Fibroblast of skin of right biceps (primary cell): ENCODE results near the gene SLIT1.
A peak's percentile ranks its signal among the peaks of the same experiment; 100 is the strongest.
"Not testable (repeated sequence)": the region's sequence is repeated elsewhere in the genome, so short reads cannot be mapped to it uniquely, and the experiment has no call there.

Experiments
- DNase-seq: peaks from one replicate; pipeline ENCODE4 v3.0.0-alpha.2; 2013

SLIT1 gene

DNA sequence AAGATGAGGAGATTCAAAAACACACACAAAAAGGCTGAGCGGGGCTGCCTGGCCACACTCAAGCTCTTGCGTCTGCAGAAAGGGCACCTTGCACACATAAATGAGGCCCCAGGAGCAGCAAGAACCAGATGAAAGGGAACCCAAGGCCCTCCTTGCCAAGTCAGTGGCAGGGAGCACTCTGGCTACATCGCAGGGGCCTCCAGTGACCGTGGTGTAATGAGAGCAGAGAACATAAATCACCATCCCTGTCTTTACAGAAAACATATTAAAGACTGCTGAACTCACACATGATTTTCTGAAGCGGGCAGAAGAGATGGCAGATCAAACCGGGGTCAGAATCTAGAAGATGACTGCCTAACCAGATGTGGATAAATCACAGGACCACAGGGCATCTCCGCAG is 80.5 kb downstream of the SLIT1 start:
- DNase-seq, result no peak

DNA sequence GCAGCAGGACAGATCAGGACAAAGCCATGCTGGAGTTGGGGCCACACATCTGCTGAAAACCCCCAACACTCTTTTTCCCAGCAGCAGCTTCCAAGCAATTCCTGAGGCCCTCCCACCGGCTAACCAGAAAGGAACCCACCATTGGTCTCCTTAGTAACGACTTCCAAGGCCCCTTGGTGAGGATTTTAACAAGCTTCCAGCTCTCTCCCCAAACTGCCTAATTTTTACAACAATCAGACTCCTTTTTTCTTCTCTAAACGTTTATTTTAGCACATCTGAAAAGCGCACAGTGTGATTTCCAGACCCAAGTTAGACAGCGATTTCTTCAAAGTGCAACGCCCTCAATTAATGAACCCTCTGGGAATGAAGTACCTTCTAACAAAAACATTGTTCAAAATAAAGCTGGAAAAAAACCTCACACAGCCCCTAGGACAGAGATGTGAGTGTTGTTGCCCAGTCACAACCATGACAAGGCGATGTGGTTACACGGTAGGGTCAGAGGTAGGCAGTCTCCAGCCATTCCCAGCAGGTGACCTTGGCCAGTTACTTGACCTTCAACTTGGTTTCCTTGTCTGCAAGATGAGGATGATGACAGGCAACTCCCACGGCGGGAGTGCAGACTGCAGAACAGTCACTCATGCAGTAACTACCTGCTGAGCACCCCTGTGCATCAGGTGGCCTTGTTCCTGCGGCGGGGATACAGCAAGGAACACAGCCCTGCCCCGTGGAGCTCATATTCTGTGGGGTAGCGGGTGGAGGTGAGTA is 82.3 kb downstream of the SLIT1 start:
- DNase-seq, result no peak

DNA sequence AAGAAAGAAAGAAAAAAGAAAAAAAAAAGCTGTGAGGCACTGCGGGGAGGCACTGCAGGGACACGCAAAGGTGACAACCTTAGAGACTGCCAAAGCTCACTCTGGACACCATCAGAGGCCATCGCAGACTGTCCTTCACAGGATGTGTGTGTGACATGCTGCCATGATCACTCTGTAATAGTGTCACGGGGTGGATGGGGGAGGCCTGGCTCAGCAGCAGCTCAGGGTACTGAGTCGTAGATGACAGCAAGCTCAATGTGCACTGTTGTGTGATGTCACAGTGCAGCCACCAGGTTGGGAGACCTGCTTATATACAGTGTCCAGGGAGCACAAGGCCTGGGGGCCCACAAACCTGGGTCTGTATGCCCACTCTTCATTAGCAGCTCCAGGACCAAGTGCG is 83.3 kb downstream of the SLIT1 start:
- no peak for DNase-seq

DNA sequence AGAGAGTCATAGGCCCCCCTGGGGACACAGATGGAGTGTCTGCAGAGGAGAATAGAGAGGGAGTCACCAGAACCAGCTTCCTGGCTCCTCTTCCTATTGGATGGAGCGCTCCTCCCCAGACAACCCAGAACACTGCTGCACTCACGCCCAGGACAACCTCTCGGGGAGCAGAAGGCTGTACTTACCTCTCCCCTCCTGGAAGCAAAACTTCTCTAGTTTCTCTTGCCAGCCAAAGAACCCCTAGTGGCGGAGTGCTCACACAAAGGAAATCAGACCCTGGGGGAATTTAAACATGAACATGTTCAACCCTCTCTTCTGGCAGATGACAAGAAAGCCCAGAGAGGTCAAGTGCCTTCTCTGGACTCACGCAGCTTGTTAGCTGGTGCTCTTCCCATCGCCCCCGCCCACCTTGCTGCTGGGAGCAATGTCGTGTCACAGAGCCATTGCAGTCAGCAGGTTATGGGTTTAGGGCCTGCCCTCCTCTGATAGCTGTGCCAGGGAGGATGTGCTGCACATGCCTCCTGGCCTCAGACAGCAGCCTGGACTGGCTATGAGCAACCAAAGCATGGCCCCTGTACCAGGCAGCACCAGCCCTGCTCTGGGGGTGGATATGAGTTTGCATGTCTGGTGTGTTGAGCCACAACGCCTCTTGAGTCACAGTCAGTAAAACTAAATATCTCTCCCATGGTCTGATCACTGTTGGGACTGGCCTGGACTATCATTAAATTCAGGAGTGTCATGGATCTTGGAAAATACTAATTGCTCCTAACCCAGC is 84.4 kb downstream of the SLIT1 start:
- no peak for DNase-seq

DNA sequence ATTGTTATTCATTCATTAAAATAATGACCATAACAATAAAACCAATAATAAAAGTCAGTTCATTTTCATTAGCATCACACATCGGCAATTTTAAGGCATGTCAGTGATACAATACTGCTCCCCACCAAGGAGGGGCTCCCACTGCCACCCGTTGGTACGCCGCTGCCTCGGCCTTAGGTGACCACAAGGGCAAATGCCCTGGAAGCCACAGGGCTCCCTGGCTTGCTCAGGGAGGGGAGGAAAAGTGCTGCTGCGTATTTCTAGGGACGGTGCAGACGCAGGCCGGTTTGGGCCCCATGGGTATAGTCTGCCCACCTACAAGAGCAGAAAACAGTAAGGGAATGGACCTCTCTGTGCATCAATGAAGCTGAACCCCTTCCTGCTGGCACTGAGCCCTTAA is 85.1 kb downstream of the SLIT1 start:
- DNase-seq, result no peak

DNA sequence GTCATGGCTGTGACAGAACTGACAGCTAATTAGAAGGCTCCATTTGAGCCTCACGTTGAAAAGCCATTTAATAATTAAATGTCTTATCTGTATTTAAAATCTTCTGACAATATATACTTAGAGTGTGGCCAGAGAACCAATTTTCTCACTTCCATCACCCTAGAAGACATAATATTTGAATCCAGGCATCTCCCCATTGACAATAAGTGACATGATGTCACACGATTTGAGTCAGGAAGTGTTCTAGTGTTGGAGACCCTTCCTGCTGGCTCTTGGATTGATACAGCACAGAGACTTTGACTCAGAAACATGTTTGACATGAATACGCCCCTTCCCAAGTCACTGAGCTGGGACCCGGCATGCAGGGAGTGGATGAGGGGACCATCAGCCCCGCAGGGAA is 85.9 kb downstream of the SLIT1 start:
- DNase-seq, result no peak

DNA sequence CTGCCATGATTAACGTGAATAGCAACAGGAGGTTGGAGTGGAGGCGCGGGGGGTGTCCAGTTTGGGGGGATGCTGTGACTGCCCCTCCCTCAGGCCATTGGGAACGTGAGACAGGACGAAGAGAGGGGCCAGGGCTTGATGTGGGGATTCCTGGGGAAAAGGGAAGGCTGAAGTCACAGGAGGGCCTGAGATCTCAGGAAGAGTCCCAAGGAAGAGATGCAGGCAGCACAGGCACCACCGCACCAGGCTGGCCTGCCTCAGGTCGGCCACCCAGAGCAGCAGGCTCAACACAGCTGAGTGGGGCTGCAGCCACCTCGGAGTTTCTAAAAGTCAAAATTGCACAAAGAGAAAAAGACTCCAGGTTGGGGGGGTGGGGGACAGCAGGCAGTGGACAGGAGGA is 86.7 kb downstream of the SLIT1 start:
- no peak for DNase-seq

DNA sequence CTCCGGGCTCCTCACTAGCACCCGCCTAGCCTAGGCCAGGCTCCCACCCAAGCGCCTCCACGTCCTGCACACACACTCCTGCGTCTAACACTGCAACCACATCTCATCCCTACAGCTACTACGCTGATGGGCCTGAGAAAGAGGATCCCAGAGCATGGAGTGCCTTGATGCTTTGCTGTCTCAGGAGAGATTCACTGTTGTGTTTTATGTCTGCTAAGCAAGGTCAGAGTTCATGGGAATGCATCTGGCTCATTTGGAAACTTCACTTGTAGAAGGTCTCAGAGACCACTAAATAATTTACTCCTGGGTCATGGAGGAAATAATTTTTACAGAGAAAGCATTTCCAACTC is 88.7 kb downstream of the SLIT1 start:
- DNase-seq, result no peak

DNA sequence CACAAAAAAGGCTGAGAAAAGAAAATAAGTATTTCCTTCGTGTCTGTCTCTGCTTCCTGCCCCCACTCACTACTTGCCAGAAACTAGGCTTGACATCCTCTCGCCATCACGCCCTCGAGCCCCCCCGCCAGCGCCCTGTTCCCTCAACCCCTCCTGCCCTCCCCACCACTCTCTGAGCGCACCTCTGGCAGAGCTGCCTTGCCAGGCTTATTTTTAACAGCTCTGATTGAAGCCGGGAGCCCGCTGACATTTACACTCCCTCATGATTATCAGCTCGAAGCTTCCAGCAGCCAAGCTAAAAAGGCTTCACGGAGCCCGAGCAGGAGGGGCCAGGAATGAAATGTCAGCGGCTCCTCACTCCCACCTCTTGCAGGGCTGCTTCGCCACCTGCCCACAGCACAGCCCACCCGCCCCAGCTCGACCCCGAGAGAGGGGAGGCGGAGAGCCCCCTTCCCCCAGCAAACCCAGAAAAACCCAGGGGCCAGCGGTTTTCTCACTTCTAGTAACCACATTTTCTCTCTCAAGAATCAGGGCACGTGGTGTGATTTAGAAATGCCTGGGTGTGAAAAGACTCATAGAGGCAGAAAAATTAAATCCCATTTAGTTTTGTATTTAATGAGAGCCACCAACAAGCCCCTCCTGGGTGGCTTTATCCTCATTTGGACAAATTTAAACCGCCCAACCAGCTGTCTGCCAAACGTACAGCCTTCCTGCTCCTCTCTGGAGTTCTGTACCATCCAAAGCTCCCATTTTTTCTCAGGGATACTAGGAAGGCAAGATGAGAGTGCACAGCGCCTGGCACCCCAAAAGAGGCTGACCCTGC is 89.3 kb downstream of the SLIT1 start:
- no peak for DNase-seq

DNA sequence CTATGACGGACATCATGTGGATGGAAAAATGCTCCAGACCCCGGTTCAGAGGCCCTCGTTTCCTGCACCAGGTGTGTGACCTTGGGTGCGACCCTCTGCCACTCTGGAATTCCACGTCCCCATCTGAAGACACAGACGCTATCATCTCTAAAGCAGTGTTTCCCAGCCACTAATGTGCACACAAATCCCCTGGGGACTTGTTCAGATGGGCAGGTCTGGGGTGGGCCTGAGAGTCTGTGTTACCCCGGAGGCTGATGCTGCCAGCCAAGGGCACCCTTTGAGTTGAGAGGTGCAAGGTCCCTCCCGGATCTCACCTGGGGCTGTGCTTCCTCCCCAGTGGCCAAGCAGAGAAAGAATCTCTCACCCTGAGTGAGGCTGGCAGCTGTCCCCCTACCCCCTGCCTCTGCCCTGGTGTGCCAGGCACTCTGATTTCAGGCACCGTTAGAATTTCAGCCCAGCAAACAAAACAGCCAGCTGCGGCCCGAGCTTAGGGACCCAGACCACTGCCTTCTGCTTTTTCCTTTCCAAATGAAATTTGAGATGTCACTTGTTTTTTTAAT is 90.0 kb downstream of the SLIT1 start:
- no peak for DNase-seq

DNA sequence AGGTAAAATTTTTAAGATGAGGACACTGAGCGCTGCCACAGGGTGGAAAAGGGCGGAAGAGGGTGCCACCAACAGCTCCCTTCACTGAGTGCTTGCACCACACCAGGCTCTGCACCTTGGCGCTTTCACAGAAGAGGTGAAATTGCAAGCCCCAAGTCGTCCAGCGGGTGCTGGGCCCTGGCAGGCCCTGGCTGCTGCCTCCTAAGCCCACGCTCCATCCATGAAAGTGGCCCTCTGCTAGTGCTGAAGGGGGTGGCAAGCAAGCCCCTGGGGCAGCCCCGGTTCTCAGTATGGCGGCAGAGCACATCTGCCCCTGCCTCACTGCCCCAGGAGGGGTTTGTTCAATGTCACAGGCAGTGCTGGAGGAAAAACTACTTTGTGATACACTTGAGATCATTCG is 95.1 kb downstream of the SLIT1 start:
- DNase-seq, result no peak

DNA sequence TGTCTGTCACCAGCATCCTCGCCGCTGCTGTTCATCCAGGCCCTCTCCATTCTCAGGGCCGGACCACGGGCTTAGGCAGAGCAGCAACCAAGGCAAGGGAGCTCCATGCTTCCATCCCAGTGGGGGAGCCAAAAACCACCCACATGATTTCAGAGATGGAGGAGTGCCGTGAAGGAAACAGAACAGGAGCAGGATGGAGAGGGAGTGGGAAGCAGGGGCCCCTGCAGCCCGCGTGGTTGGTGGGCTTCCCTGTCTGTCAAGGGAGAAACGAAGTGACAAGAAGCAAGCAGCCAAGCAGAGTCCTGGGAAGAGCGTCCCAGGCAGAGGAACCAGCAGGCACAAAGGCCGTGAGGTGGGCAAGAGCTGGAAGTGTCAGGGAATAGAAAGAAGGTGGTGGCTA is 95.7 kb downstream of the SLIT1 start:
- no peak for DNase-seq

DNA sequence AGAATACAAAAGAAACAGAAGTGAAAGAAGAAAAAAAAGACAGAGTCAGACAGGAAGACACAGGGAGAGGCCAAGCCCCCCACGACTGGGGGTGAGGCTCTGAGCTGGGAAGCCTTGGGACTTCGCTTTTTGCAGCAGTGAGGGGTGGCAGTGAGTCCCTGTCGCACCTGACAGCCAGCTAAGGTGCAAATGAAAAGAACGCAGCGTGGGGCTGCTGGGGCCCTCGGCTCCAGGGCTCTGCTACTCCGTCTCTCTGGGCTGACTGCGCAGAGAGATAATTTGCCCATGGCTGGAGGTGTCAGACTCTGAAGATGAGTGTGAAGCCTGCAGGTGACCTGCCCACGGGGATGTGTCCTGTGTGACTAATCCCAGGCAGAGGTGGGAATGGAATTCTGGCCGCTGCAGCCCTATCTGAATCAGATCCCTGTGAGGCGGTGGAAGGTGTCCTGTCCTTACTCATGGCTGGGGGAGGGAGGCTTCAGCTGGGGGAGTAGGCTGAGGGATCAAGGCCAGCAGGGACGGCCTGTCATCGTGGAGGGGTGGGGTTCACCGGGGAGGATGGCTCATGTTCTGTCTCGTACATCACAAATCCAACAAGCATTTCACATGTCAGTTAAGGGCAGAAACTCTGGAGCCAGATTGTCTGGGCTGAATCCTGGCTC is 96.4 kb downstream of the SLIT1 start:
- peak; percentile 21 for DNase-seq

DNA sequence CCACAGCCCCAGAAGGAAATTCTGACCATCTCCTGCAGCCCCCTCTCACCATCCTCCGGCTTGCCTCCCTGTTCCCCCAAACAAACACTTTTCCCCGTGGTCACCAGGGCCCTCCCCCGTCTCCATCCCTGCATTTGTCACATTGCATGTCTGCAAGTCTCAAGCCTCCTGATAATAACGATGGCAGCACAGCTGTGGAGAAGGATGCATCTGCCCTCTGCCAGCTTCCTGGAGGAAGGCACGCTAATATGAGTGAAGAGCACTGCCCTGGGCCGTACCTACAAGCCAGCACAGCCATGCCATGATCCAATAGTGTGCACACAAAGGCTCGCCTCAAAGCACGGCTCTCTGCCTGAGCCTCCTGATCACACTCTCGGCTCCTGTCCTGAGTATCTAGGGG is 98.5 kb downstream of the SLIT1 start:
- no peak for DNase-seq

DNA sequence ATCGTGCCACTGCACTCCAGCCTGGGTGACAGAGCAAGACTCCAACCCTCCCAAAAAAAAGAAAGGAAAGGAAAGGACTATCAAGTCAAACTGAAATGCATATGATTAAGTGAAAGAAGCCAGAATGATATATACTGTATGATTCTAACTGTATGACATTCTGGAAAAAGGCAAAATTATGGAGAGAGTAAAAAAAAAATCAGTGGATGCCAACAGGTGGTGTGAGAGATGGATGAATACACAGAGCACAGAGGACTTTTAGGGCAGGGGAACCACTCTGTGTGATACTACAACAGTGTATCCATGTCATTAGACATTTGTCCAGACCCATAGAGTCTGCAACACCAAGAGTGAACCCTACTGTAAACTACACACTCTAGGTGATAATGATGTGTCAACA is 99.2 kb downstream of the SLIT1 start:
- no peak for DNase-seq

DNA sequence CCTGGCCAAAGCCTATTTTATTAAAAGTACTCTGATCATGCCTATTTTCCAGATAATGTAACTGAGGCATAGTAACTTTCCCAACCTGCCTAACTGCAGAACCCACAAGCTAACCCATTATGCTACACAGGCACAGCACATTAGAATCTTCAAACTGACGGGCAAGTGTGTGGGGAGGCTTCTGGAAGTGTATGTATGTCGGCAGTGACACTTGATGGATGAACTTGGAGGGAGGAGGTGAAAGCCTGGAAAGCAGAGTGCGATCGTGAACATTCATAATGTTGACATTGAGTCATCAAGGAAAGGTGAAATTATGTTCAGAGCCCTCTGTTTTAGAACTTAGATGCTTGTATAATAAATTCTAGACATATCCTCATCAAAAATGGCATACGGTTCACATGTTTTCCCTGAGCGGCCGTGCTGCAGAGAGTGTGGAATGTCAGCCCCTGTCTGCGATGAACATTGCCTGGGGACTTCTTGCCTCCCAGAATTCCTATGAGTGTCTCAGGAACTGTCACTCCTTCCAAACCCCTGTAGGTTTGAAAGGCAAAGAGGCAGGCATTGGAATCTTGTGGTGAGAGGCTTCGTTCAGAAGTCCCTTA is 102.4 kb downstream of the SLIT1 start:
- DNase-seq, result no peak

DNA sequence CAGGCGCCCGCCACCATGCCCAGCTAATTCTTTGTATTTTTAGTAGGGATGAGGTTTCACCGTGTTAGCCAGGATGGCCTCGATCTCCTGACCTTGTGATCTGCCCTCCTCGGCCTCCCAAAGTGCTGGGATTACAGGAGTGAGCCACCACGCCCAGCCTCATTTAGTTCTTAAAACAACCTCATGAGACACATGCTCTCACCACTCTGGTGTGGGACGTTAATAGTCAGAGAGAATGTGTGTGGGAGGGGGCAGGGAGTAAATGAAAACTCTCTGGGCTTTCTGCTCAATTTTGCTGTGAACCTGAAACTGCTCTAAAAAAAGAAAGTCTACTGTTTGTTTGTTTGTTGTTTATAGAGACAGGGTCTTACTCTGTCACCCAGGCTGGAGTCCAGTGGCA is 103.2 kb downstream of the SLIT1 start:
- not testable (repeated sequence) for DNase-seq

DNA sequence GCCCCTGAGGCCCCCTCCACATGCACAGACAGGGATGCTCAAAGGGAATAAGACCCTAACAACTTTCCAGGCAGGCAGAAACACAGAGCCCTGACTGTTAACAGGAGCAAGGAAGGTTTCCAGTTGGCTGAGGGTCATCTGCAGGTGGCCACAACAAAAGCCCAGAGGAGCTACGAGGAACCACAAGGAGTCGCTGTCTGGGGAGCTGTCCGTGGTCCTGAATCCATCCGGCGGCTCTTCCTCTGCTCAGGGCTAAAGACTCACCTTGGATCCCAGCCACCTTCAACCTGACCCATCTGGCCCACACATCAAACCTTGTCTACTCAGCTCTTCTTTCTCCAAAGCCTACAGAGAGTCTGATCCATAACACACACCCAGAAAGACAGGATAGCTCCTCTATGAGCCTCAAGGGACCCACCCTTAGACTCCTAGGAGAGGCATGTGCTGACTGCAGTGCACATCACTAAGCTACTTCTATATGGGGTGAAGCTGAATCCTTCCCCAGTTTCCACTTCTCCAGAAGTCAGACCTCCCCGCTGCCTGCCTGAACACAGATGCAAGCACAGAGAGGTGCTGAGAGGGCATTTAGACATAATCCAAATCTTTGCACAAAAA is 104.0 kb downstream of the SLIT1 start:
- DNase-seq, result peak; percentile 52

DNA sequence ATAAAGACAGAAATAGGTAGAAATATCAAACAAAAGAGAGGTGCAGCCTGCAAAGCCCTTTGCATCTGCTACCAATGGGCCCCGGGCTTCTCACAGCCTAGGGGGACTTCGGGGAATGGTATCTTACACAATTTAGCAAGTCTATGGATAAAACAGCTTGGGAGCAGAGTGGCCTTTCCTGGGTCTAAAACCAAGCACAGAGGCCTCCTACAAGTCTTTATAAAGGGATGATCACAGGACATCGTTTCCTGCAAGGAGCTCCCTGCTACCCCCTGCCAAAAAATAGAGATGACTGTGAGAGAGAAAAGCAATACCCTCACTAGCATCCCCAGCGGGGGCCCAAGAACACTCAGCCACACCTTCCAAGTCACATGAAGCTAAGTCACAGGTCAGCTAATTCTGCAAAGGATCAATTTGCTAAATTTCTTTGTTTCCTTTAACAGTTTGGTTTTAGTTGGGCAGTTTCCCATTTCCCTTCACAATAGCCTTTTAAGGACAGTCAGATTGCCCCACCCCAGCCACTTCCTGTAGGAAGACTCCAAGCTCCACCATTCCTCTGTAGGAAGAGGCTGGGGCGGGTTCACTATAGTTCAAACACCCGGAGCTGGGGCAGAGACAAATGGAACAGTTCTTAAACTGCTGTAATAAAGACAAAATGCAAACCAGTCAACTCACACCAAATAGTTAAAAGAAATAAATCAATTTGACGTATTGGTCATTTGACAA is 105.5 kb downstream of the SLIT1 start:
- DNase-seq, result no peak

DNA sequence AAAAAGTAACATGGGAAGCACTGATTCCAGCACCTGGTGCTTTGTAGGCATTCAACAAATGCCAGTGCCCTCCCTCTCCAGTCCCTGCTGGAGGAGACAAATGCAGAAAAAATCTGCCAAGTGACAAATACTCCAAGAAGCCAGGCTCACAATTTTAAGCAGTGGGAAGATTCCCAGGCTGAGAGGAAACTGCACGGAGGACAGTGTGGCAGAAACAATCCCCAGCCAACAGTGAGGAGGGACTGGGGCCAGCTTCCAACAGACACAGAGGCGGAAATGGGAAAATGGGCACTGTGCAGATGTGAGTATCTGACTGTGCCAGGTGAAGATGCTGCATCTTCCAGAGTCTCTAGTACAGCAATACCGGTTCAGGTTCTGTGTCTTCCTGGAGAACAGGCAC is 106.3 kb downstream of the SLIT1 start:
- DNase-seq, result no peak

DNA sequence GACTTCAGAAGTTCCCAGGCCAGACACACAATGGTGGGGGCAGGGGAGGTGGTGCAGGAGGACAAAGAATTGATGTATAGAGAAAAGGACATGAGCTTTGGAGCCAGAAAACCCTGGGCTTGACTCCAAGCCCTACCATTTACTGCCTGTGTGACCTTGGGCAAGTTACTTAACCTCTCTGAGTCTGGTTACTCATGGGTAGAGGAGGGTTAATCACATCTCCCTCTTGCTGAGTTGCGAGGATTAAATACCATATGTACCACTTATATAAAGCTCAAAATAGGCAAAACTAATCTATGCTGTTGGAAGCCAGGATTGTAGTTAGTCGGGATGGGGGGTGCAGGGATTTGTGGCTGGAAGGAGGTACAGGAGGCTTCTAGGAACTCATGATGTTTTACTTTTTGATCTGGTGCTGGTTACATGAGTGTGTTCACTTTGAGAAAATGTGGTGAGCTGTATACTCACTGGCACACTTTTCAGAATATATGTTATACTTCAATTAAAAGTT is 106.8 kb downstream of the SLIT1 start:
- no peak for DNase-seq
